HL-60 (cell line): ENCODE data around the gene MCF2L2.

Experiments
- GABPA ChIP-seq: IDR thresholded peaks from 2 replicates; pipeline ENCODE4 v1.6.1; 2012; ENCODE audit warnings: low read depth
- POLR2AphosphoS5 ChIP-seq: IDR thresholded peaks from 2 replicates; pipeline ENCODE4 v1.6.1; 2012; ENCODE audit warnings: low read depth
- REST ChIP-seq: IDR thresholded peaks from 2 replicates; pipeline ENCODE4 v1.6.1; 2012; ENCODE audit warnings: low read depth; ENCODE audit not compliant: insufficient replicate concordance
- SPI1 ChIP-seq: IDR thresholded peaks from 2 replicates; pipeline ENCODE4 v1.6.1; 2012; ENCODE audit warnings: low read depth, mild to moderate bottlenecking, borderline replicate concordance
- TF ChIP-seq, protein P1 (sequence below): IDR thresholded peaks from one replicate; pipeline ENCODE4 v1.5.1; 2011; ENCODE audit warnings: low read length, control low read depth, inconsistent platforms; ENCODE audit not compliant: insufficient read depth

DNA sequence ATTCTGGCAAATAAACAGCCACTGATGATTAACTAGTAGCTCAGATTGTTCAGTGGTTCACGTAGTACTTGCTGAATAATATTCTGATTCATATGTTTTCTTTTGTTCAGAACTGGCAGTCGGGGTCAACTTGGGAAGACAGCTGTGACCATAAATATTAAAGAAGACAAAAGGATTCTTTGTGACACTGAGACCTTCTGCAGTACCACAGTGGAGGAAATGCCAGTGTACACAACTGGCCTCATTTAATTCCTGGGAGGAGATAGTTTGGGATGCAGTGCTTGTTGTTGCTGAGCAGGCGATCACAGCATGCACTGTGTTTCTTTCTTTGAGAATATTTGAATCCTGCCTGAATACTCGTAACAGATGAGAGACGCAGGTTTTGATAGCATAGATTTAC lies 26.7 kb upstream of the MCF2L2 start:
- TF ChIP-seq, protein P1, sequence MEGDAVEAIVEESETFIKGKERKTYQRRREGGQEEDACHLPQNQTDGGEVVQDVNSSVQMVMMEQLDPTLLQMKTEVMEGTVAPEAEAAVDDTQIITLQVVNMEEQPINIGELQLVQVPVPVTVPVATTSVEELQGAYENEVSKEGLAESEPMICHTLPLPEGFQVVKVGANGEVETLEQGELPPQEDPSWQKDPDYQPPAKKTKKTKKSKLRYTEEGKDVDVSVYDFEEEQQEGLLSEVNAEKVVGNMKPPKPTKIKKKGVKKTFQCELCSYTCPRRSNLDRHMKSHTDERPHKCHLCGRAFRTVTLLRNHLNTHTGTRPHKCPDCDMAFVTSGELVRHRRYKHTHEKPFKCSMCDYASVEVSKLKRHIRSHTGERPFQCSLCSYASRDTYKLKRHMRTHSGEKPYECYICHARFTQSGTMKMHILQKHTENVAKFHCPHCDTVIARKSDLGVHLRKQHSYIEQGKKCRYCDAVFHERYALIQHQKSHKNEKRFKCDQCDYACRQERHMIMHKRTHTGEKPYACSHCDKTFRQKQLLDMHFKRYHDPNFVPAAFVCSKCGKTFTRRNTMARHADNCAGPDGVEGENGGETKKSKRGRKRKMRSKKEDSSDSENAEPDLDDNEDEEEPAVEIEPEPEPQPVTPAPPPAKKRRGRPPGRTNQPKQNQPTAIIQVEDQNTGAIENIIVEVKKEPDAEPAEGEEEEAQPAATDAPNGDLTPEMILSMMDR = no peak
- TF ChIP-seq POLR2AphosphoS5 = no peak
- TF ChIP-seq GABPA = no peak
- no peak for TF ChIP-seq REST
- TF ChIP-seq SPI1 = no peak
